Peyer's patch (tissue), 4 donors: ENCODE measurements around the gene RBM19.

ENCODE experiments used
- POLR2A ChIP-seq, 2 donors: fragments of 450-650 bp; IDR thresholded peaks; one replicate each; pipeline ENCODE4 v1.5.1; 2017; ENCODE audit warnings: antibody characterized with exemption in 2 of 2, mild to moderate bottlenecking in 2 of 2, moderate library complexity in 2 of 2
- TF ChIP-seq, protein P1 (sequence below), 6 experiments: fragments of 450-650 bp in 4 of 6; fragments of 200-600 bp in 2 of 6; sonication (generic) in 1 of 6; IDR thresholded peaks; one replicate each; pipeline ENCODE4 v1.5.1; 2017 to 2019; ENCODE audit warnings: antibody characterized with exemption in 6 of 6, mild to moderate bottlenecking in 3 of 6, moderate library complexity in 1 of 6

DNA sequence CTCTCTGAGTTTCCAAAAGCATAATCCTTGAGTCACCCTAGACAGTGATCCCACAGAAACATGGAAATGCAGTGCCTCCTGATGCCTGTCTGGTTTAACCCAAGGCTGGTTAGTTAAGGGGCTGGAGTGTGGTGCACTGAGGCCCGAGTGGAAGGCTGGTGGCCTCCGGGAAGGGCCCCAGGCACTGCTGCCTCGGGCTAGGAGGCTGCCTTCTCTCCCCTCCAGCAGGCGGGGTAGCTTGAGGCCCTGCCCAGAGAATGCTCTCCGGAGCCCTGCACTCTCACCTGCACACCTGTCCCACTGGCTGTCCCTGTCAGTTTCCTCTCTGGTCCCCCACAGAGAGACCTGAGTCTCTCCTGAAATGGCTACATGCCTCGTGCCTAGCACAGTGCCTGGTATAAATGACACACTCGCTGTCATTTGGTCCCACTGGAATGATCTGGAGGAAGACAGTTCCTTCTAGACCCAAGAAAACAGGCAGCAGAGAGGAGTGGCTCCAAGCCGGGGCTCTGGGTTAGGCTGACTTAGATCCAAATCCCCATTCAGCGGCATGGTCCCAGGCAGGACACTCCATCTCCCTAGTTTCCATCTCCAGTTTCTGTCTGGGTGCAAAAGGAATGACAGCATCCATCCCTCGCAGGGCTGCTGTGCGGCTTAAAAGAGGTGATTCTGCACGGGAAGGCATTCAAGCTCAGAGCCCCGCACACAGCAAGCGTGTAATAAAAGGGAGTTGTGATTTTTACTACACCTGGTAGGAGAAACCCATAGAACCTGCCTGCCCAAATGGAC, 54.0 kb downstream of the RBM19 start:
- no peak for TF ChIP-seq POLR2A (IDR thresholded peaks at IDR 0.05)
- TF ChIP-seq, protein P1, sequence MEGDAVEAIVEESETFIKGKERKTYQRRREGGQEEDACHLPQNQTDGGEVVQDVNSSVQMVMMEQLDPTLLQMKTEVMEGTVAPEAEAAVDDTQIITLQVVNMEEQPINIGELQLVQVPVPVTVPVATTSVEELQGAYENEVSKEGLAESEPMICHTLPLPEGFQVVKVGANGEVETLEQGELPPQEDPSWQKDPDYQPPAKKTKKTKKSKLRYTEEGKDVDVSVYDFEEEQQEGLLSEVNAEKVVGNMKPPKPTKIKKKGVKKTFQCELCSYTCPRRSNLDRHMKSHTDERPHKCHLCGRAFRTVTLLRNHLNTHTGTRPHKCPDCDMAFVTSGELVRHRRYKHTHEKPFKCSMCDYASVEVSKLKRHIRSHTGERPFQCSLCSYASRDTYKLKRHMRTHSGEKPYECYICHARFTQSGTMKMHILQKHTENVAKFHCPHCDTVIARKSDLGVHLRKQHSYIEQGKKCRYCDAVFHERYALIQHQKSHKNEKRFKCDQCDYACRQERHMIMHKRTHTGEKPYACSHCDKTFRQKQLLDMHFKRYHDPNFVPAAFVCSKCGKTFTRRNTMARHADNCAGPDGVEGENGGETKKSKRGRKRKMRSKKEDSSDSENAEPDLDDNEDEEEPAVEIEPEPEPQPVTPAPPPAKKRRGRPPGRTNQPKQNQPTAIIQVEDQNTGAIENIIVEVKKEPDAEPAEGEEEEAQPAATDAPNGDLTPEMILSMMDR (IDR thresholded peaks at IDR 0.05), result no peak
